IgD-negative memory B cell (primary cell): ENCODE results near the gene ZDHHC11. TPM values are rescaled to one million over a fixed set of nuclear protein-coding genes. Genes with fewer than 3 reads are reported as not detected.
"Not testable (repeated sequence)": the region's sequence is repeated elsewhere in the genome, so short reads cannot be mapped to it uniquely, and the experiment has no call there.

Experiments
- H3K27ac Mint-ChIP-seq, 3 donors: one replicate each; pipeline ENCODE4 v1.8.0; 2020 to 2022; ENCODE audit warnings: mild to moderate bottlenecking in 3 of 3, mixed read lengths in 3 of 3, moderate library complexity in 1 of 3
- H3K27me3 Mint-ChIP-seq: one replicate; pipeline ENCODE4 v1.8.0; 2021; ENCODE audit warnings: mixed read lengths
- H3K36me3 Mint-ChIP-seq: one replicate; pipeline ENCODE4 v1.8.0; 2020; ENCODE audit warnings: mild to moderate bottlenecking, mixed read lengths
- H3K4me1 Mint-ChIP-seq, 3 donors: one replicate each; pipeline ENCODE4 v1.8.0; 2020 to 2022; ENCODE audit warnings: mixed read lengths in 3 of 3, mild to moderate bottlenecking in 1 of 3
- H3K4me3 Mint-ChIP-seq, 4 donors: one replicate each; pipeline ENCODE4 v1.8.0; 2020 to 2022; ENCODE audit warnings: mild to moderate bottlenecking in 4 of 4, mixed read lengths in 4 of 4, moderate library complexity in 3 of 4
- H3K9me3 Mint-ChIP-seq, 3 donors: one replicate each; pipeline ENCODE4 v1.8.0; 2020 to 2021; ENCODE audit warnings: mixed read lengths in 3 of 3, mild to moderate bottlenecking in 1 of 3
- polyA plus RNA-seq: library from polyadenylated mRNA; unstranded; fragments of 300-500 nt; fragmentation: Illumina TruSeq; gene quantifications from one replicate; pipeline ENCODE4 v1.2.3, GENCODE V29; 2021

The ZDHHC11 gene
- polyA plus RNA-seq, 1 donor from 2014 or later: not detected

- H3K27ac Mint-ChIP-seq, H3K36me3 Mint-ChIP-seq, H3K9me3 Mint-ChIP-seq, H3K4me1 Mint-ChIP-seq, H3K4me3 Mint-ChIP-seq, H3K27me3 Mint-ChIP-seq: not testable (repeated sequence)
Observed at GRCh38 chr5:788703-789102, 62.1 kb downstream of the ZDHHC11 start.

- peak overlapping the region in 1 of 3 donors; percentile 72 for H3K27ac Mint-ChIP-seq
- not testable (repeated sequence) for H3K27me3 Mint-ChIP-seq, H3K9me3 Mint-ChIP-seq, H3K4me1 Mint-ChIP-seq, H3K36me3 Mint-ChIP-seq, H3K4me3 Mint-ChIP-seq
Observed at GRCh38 chr5:787857-788233, 62.9 kb downstream of the ZDHHC11 start.

- not testable (repeated sequence) for H3K27me3 Mint-ChIP-seq, H3K36me3 Mint-ChIP-seq, H3K4me1 Mint-ChIP-seq, H3K9me3 Mint-ChIP-seq, H3K27ac Mint-ChIP-seq, H3K4me3 Mint-ChIP-seq
Observed at GRCh38 chr5:787224-787856, 63.4 kb downstream of the ZDHHC11 start.

GRCh38 chr5:785181-785705, 65.5 kb downstream of the ZDHHC11 start:
- H3K27ac Mint-ChIP-seq, H3K9me3 Mint-ChIP-seq, H3K4me1 Mint-ChIP-seq, H3K27me3 Mint-ChIP-seq, H3K36me3 Mint-ChIP-seq: not testable (repeated sequence)
- H3K4me3 Mint-ChIP-seq: peak overlapping the region in 3 of 4 donors; percentile 35 to 86 (median 67)

- H3K4me3 Mint-ChIP-seq: peak within 1 kb of the TSS; percentile 50 to 89 (median 80)
- not testable (repeated sequence) for H3K9me3 Mint-ChIP-seq, H3K27me3 Mint-ChIP-seq, H3K27ac Mint-ChIP-seq, H3K36me3 Mint-ChIP-seq, H3K4me1 Mint-ChIP-seq
Observed at GRCh38 chr5:784428-785177, 66.2 kb downstream of the ZDHHC11 start, which contains the start of gene ZDHHC11B. ZDHHC11B (minus strand) TSS chr5:784729; CDS start chr5:766919, 17,810 bp downstream.

- not testable (repeated sequence) for H3K4me1 Mint-ChIP-seq, H3K27me3 Mint-ChIP-seq, H3K9me3 Mint-ChIP-seq, H3K36me3 Mint-ChIP-seq, H3K27ac Mint-ChIP-seq
- H3K4me3 Mint-ChIP-seq: peak overlapping the region in 3 of 4 donors; percentile 57 to 89 (median 78)
Observed at GRCh38 chr5:783881-784427, 66.8 kb downstream of the ZDHHC11 start.

- H3K36me3 Mint-ChIP-seq, H3K27me3 Mint-ChIP-seq, H3K9me3 Mint-ChIP-seq, H3K4me3 Mint-ChIP-seq, H3K27ac Mint-ChIP-seq, H3K4me1 Mint-ChIP-seq: not testable (repeated sequence)
Observed at GRCh38 chr5:783049-783802, 67.6 kb downstream of the ZDHHC11 start.

- H3K9me3 Mint-ChIP-seq, H3K4me3 Mint-ChIP-seq, H3K27ac Mint-ChIP-seq, H3K27me3 Mint-ChIP-seq, H3K36me3 Mint-ChIP-seq, H3K4me1 Mint-ChIP-seq: not testable (repeated sequence)
Observed at GRCh38 chr5:782356-782755, 68.4 kb downstream of the ZDHHC11 start.

GRCh38 chr5:780571-780970, 70.2 kb downstream of the ZDHHC11 start:
- not testable (repeated sequence) for H3K27ac Mint-ChIP-seq, H3K4me1 Mint-ChIP-seq, H3K9me3 Mint-ChIP-seq, H3K4me3 Mint-ChIP-seq, H3K36me3 Mint-ChIP-seq, H3K27me3 Mint-ChIP-seq

- not testable (repeated sequence) for H3K27me3 Mint-ChIP-seq, H3K4me3 Mint-ChIP-seq, H3K4me1 Mint-ChIP-seq, H3K9me3 Mint-ChIP-seq, H3K36me3 Mint-ChIP-seq, H3K27ac Mint-ChIP-seq
Observed at GRCh38 chr5:778967-779366, 71.8 kb downstream of the ZDHHC11 start.

GRCh38 chr5:778421-778820, 72.4 kb downstream of the ZDHHC11 start:
- not testable (repeated sequence) for H3K4me1 Mint-ChIP-seq, H3K27ac Mint-ChIP-seq, H3K27me3 Mint-ChIP-seq, H3K9me3 Mint-ChIP-seq, H3K36me3 Mint-ChIP-seq
- peak overlapping the region in 1 of 4 donors; percentile 54 for H3K4me3 Mint-ChIP-seq

- H3K27ac Mint-ChIP-seq: no peak overlapping the region
- H3K9me3 Mint-ChIP-seq: peaks cover 0 to 3% (median 0%) of the 10 kb centered on the region in 3 donors
- no peak overlapping the region for H3K4me3 Mint-ChIP-seq
- H3K27me3 Mint-ChIP-seq: no peaks in the 10 kb centered on the region
- no peaks in the 10 kb centered on the region for H3K4me1 Mint-ChIP-seq
- no peaks in the 10 kb centered on the region for H3K36me3 Mint-ChIP-seq
Observed at GRCh38 chr5:777756-778161, 73.0 kb downstream of the ZDHHC11 start.

- H3K9me3 Mint-ChIP-seq: peaks cover 0 to 3% (median 0%) of the 10 kb centered on the region in 3 donors
- no peaks in the 10 kb centered on the region for H3K27me3 Mint-ChIP-seq
- no peaks in the 10 kb centered on the region for H3K36me3 Mint-ChIP-seq
- no peak overlapping the region for H3K4me3 Mint-ChIP-seq
- H3K4me1 Mint-ChIP-seq: no peaks in the 10 kb centered on the region
- H3K27ac Mint-ChIP-seq: no peak overlapping the region
Observed at GRCh38 chr5:776862-777711, 73.7 kb downstream of the ZDHHC11 start.

GRCh38 chr5:775961-776861, 74.6 kb downstream of the ZDHHC11 start:
- H3K36me3 Mint-ChIP-seq: no peaks in the 10 kb centered on the region
- no peak overlapping the region for H3K4me3 Mint-ChIP-seq
- H3K4me1 Mint-ChIP-seq: no peaks in the 10 kb centered on the region
- H3K27me3 Mint-ChIP-seq: no peaks in the 10 kb centered on the region
- no peak overlapping the region for H3K27ac Mint-ChIP-seq
- peaks cover 0 to 3% (median 0%) of the 10 kb centered on the region in 3 donors for H3K9me3 Mint-ChIP-seq
